HepG2 (cell line): ENCODE results near the gene USP7.

Experiments used
- BRCA1 ChIP-seq: sonication (generic); formaldehyde crosslinking; IDR thresholded peaks from 2 replicates; pipeline ENCODE4 v1.4.0; 2020; ENCODE audit warnings: missing genetic modification reagents
- CTCF ChIP-seq: sonication (generic); formaldehyde crosslinking; IDR thresholded peaks from 2 replicates; pipeline ENCODE4 v1.5.0; 2020; ENCODE audit warnings: mild to moderate bottlenecking, missing genetic modification reagents, moderate library complexity
- DPF2 ChIP-seq: sonication (generic); formaldehyde crosslinking; IDR thresholded peaks from 2 replicates; pipeline ENCODE4 v1.4.0; 2020; ENCODE audit warnings: mild to moderate bottlenecking, low read depth, missing genetic modification reagents, borderline replicate concordance
- JUN ChIP-seq: sonication (generic); formaldehyde crosslinking; IDR thresholded peaks from 2 replicates; pipeline ENCODE4 v1.4.0; 2020; ENCODE audit warnings: mild to moderate bottlenecking, missing genetic modification reagents
- JUNB ChIP-seq: sonication (generic); formaldehyde crosslinking; IDR thresholded peaks from 2 replicates; pipeline ENCODE4 v1.8.0; 2022; ENCODE audit warnings: missing genetic modification reagents, mild to moderate bottlenecking, borderline replicate concordance
- LRRFIP1 ChIP-seq: sonication (generic); formaldehyde crosslinking; conservative IDR thresholded peaks from 2 replicates; pipeline ENCODE4 v1.4.0; 2020; ENCODE audit warnings: missing genetic modification reagents
- NFATC3 ChIP-seq: sonication (generic); formaldehyde crosslinking; IDR thresholded peaks from 2 replicates; pipeline ENCODE4 v1.5.1; 2020; ENCODE audit warnings: mild to moderate bottlenecking, missing genetic modification reagents
- RBFOX2 ChIP-seq: fragments of 200-400 bp; formaldehyde crosslinking; IDR thresholded peaks from 2 replicates; pipeline ENCODE4 v1.6.1; 2017; ENCODE audit warnings: low read depth, mild to moderate bottlenecking, low read length
- SIN3B ChIP-seq: fragments of 150-350 bp; IDR thresholded peaks from 2 replicates; pipeline ENCODE4 v1.6.1; 2014; ENCODE audit warnings: low read length
- SMC3 ChIP-seq: IDR thresholded peaks from 2 replicates; pipeline ENCODE4 v1.6.1; 2011; ENCODE audit warnings: low read length, improper control_type of control experiment
- ZBTB1 ChIP-seq: sonication (generic); formaldehyde crosslinking; IDR thresholded peaks from 2 replicates; pipeline ENCODE4 v1.4.0; 2020; ENCODE audit warnings: missing genetic modification reagents, borderline replicate concordance
- ZNF317 ChIP-seq: sonication (generic); formaldehyde crosslinking; IDR thresholded peaks from 2 replicates; pipeline ENCODE4 v1.5.0; 2020; ENCODE audit warnings: mild to moderate bottlenecking, missing genetic modification reagents
- ZNF558 ChIP-seq: sonication (generic); formaldehyde crosslinking; IDR thresholded peaks from 2 replicates; pipeline ENCODE4 v1.9.0; 2022; ENCODE audit warnings: mild to moderate bottlenecking, missing genetic modification reagents, borderline replicate concordance

GRCh38 chr16:9002042-9002441 is 38.3 kb upstream of the USP7 start:
- TF ChIP-seq NFATC3 (CRISPR knock-in tag) (no peak), DPF2 (CRISPR knock-in tag) (no peak), SMC3 (no peak), LRRFIP1 (CRISPR knock-in tag) (no peak), ZBTB1 (CRISPR knock-in tag) (no peak), RBFOX2 (no peak), CTCF (CRISPR knock-in tag) (no peak), ZNF317 (CRISPR knock-in tag) (no peak), JUN (no peak), JUNB (CRISPR knock-in tag) (no peak), SIN3B (no peak), BRCA1 (CRISPR knock-in tag) (no peak), ZNF558 (CRISPR knock-in tag) (no peak)
